SK-N-SH (cell line): ENCODE results near the gene SPATC1L. TPM values are rescaled to one million over a fixed set of nuclear protein-coding genes. Genes with fewer than 3 reads are reported as not detected.

Experiments
- CTCF ChIA-PET: fragments of 300-600, 350-600 bp; formaldehyde crosslinking; extraction: SDS; loops from one replicate; lab custom pipeline; 2021; lab: Yijun Ruan, JAX
- POLR2A ChIA-PET: fragments of 350-600 bp; sonication (Branson Sonifier 250); formaldehyde crosslinking; extraction: SDS; loops from one replicate; lab custom pipeline; 2020; ENCODE audit warnings: antibody characterized with exemption, inconsistent platforms; lab: Yijun Ruan, JAX
- DNase-seq: peaks from one replicate; pipeline ENCODE4 v3.0.0; 2012
- H2AFZ ChIP-seq: fragments of 200-600 bp; sonication (generic); 2 replicates; pipeline ENCODE4 v1.8.1; 2016; ENCODE audit warnings: antibody characterized with exemption, mild to moderate bottlenecking, low read depth
- H3F3A ChIP-seq: fragments of 200-600 bp; sonication (generic); replicated peaks from 2 replicates; pipeline ENCODE3; 2016; ENCODE audit warnings: antibody characterized with exemption, mild to moderate bottlenecking; ENCODE audit not compliant: insufficient read depth
- H3K27ac ChIP-seq, 2 experiments: fragments of 200-500 bp in 1 of 2; fragments of 200-600 bp in 1 of 2; sonication (Bioruptor generic) in 1 of 2; sonication (generic), shearing (Covaris generic) in 1 of 2; 2 replicates each; pipeline versions ENCODE4 v1.5.1 to v1.6.1; 2014 to 2016; ENCODE audit warnings: low read depth in 2 of 2, inconsistent platforms in 1 of 2, low read length in 1 of 2, mild to moderate bottlenecking in 1 of 2, mixed read lengths in 1 of 2
- H3K27me3 ChIP-seq: fragments of 200-600 bp; sonication (generic), shearing (Covaris generic); 2 replicates; pipeline ENCODE4 v1.6.1; 2016; ENCODE audit warnings: mixed run types; ENCODE audit not compliant: insufficient read depth
- H3K36me3 ChIP-seq, 2 experiments: fragments of 200-500 bp in 1 of 2; fragments of 200-600 bp in 1 of 2; sonication (Bioruptor generic) in 1 of 2; sonication (generic) in 1 of 2; replicated peaks in 1 of 2; 2 replicates each; pipeline versions ENCODE3 to v1.5.1; 2014 to 2016; ENCODE audit warnings: low read length in 1 of 2, mild to moderate bottlenecking in 1 of 2; ENCODE audit not compliant: insufficient read depth in 2 of 2, control insufficient read depth in 1 of 2
- H3K4me1 ChIP-seq, 2 experiments: fragments of 200-500 bp in 1 of 2; fragments of 200-600 bp in 1 of 2; sonication (Bioruptor generic) in 1 of 2; sonication (generic), shearing (Covaris generic) in 1 of 2; 2 replicates each; pipeline versions ENCODE4 v1.5.1 to v1.6.1; 2014 to 2016; ENCODE audit warnings: low read depth in 1 of 2, low read length in 1 of 2, mixed run types in 1 of 2; ENCODE audit not compliant: insufficient read depth in 2 of 2, control insufficient read depth in 1 of 2
- H3K4me2 ChIP-seq: fragments of 200-600 bp; sonication (generic), shearing (Covaris generic); 2 replicates; pipeline ENCODE4 v1.6.1; 2017; ENCODE audit warnings: mixed run types
- H3K4me3 ChIP-seq, 2 experiments: fragments of 200-500 bp in 1 of 2; fragments of 200-600 bp in 1 of 2; sonication (Bioruptor generic) in 1 of 2; sonication (generic), shearing (Covaris generic) in 1 of 2; 2 replicates each; pipeline versions ENCODE4 v1.5.1 to v1.8.1; 2014 to 2016; ENCODE audit warnings: low read depth in 2 of 2, inconsistent platforms in 1 of 2, low read length in 1 of 2, mild to moderate bottlenecking in 1 of 2, mixed read lengths in 1 of 2, moderate library complexity in 1 of 2
- H3K79me2 ChIP-seq: fragments of 200-600 bp; sonication (generic); 2 replicates; pipeline ENCODE4 v1.8.1; 2017; ENCODE audit warnings: mild to moderate bottlenecking; ENCODE audit not compliant: insufficient read depth
- H3K9ac ChIP-seq: fragments of 200-600 bp; sonication (generic); 2 replicates; pipeline ENCODE4 v1.6.1; 2017; ENCODE audit warnings: mixed run types
- H3K9me2 ChIP-seq: fragments of 200-600 bp; sonication (generic); 2 replicates; pipeline ENCODE4 v1.6.1; 2017; ENCODE audit warnings: mixed run types
- H3K9me3 ChIP-seq: fragments of 200-600 bp; sonication (generic); 2 replicates; pipeline ENCODE4 v1.6.1; 2017; ENCODE audit warnings: mixed run types, mild to moderate bottlenecking, moderate library complexity
- H4K20me1 ChIP-seq: fragments of 200-600 bp; sonication (generic); 2 replicates; pipeline ENCODE4 v1.6.1; 2017; ENCODE audit warnings: mild to moderate bottlenecking, mixed run types; ENCODE audit not compliant: insufficient read depth
- CTCF ChIP-seq: fragments of 200-600 bp; sonication (generic); IDR thresholded peaks from 2 replicates; pipeline ENCODE4 v1.6.1; 2017; ENCODE audit warnings: antibody characterized with exemption, mild to moderate bottlenecking, moderate library complexity
- EP300 ChIP-seq, 2 experiments: IDR thresholded peaks; 2 replicates each; pipeline versions ENCODE4 v1.4.0 to v1.6.1; 2012; ENCODE audit warnings: borderline replicate concordance in 1 of 2, low read depth in 1 of 2, low read length in 1 of 2
- GATA2 ChIP-seq: sonication (generic); formaldehyde crosslinking; IDR thresholded peaks from 2 replicates; pipeline ENCODE4 v1.5.0; 2020; ENCODE audit warnings: mild to moderate bottlenecking, missing genetic modification reagents
- MXI1 ChIP-seq: IDR thresholded peaks from 2 replicates; pipeline ENCODE4 v1.6.1; 2012; ENCODE audit warnings: mild to moderate bottlenecking, low read depth, low read length, improper control_type of control experiment
- RAD21 ChIP-seq: IDR thresholded peaks from 2 replicates; pipeline ENCODE4 v1.6.1; 2012; ENCODE audit warnings: mild to moderate bottlenecking, low read length
- RCOR1 ChIP-seq: fragments of 150-350 bp; IDR thresholded peaks from 2 replicates; pipeline ENCODE4 v1.6.1; 2017; ENCODE audit warnings: antibody characterized with exemption, low read length
- REST ChIP-seq: IDR thresholded peaks from 2 replicates; pipeline ENCODE4 v1.6.1; 2012; ENCODE audit warnings: mild to moderate bottlenecking, low read depth, low read length, moderate library complexity
- USF1 ChIP-seq: IDR thresholded peaks from 2 replicates; pipeline ENCODE4 v1.4.0; 2012; ENCODE audit warnings: low read depth, borderline replicate concordance
- WGBS: methylation state at CpG from one replicate; pipeline ENCODE4 v1.1.6; 2017; ENCODE audit warnings: low lambda C conversion rate; 5-methylcytosine and 5-hydroxymethylcytosine counted together
- polyA plus RNA-seq, 3 experiments: library from polyadenylated mRNA; depleted of rRNA; stranded (reverse); fragments of >200 nt; gene quantifications; 2 replicates each; pipeline ENCODE4 v1.2.3, GENCODE V29; 2012

Gene SPATC1L
- polyA plus RNA-seq, 1 of the 3 experiments (the other 2 are of a cell fraction), result 8.3 TPM

- ChIA-PET CTCF (interaction anchor here (0.6 to 1.9 kb wide), 7 partner anchors 30 to 366 kb away, joined by 3 to 6 read pairs (median 3); no protein-coding TSS in a partner anchor), POLR2A (interaction anchor here (0.9 to 1.6 kb wide), 2 partner anchors 13 to 221 kb away, joined by 3 to 4 read pairs; no protein-coding TSS in a partner anchor)
- H3K4me2 ChIP-seq, result no peak overlapping the region
- peak overlapping the region in 1 of 2 experiments; percentile 90; a peak in 2 of 4 replicates for H3K27ac ChIP-seq
- DNase-seq, result peak; percentile 83
- peaks cover 3% of the 10 kb centered on the region for H3F3A ChIP-seq
- no peaks in the 10 kb centered on the region for H4K20me1 ChIP-seq
- no peak overlapping the region for H2AFZ ChIP-seq
- H3K36me3 ChIP-seq, result peaks cover 20 to 42% of the 10 kb centered on the region in 2 experiments
- WGBS, result 83% methylated on average over 25 of the region's 34 CpGs
- H3K9me3 ChIP-seq, result no peaks in the 10 kb centered on the region
- no peaks in the 10 kb centered on the region for H3K9me2 ChIP-seq
- no peak overlapping the region for H3K9ac ChIP-seq
- 0 out of 2 replicates have a peak, but pooled peaks have one; percentile 34 for TF ChIP-seq MXI1
- 0 out of 2 replicates have a peak, but pooled peaks have one; percentile 27 for TF ChIP-seq RCOR1
- TF ChIP-seq CTCF, result no peak
- TF ChIP-seq USF1, result no peak
- peak; percentile 47; the same call in 1 of the 2 replicates for TF ChIP-seq GATA2
- peak in 1 of 2 experiments; percentile 67; a peak in 2 of 4 replicates for TF ChIP-seq EP300 (IDR thresholded peaks at IDR 0.05; ENCODE audit: borderline replicate concordance in 1 of 2, low read depth in 1 of 2, low read length in 1 of 2)
- peak; percentile 41 for TF ChIP-seq RAD21
- no peak for TF ChIP-seq REST
- H3K4me1 ChIP-seq, result peaks cover 4 to 30% of the 10 kb centered on the region in 2 experiments; a peak in 2 of 4 replicates
- no peak overlapping the region for H3K4me3 ChIP-seq
- no peaks in the 10 kb centered on the region for H3K27me3 ChIP-seq
- H3K79me2 ChIP-seq, result no peaks in the 10 kb centered on the region
These were observed 10.4 kb upstream of the SPATC1L start for GRCh38 chr21:46194374-46195334.
